AG09309 (cell line): Measurements from ENCODE around the gene IL1RAPL1.

ENCODE experiments used
- DNase-seq: peaks from one replicate; pipeline ENCODE4 v3.0.0-alpha.2; 2010; ENCODE audit warnings: low read depth
- H3K4me3 ChIP-seq: 2 replicates; pipeline ENCODE4 v1.5.1; 2011; ENCODE audit warnings: mild to moderate bottlenecking, low read depth, low read length, moderate library complexity; ENCODE audit not compliant: control insufficient read depth
- CTCF ChIP-seq: IDR thresholded peaks from 2 replicates; pipeline ENCODE4 v1.5.1; 2011; ENCODE audit warnings: mild to moderate bottlenecking, low read depth, low read length, inconsistent platforms; ENCODE audit not compliant: insufficient read depth, control insufficient read depth; ENCODE audit errors: missing control alignments

IL1RAPL1 gene

GRCh38 chrX:29237972-29238371 is 650.7 kb downstream of the IL1RAPL1 start:
- no peak for DNase-seq
- no peak overlapping the region for H3K4me3 ChIP-seq
- TF ChIP-seq CTCF, result no peak

GRCh38 chrX:29241809-29242208 is 654.6 kb downstream of the IL1RAPL1 start:
- no peak overlapping the region for H3K4me3 ChIP-seq
- DNase-seq, result no peak
- no peak for TF ChIP-seq CTCF

GRCh38 chrX:29242856-29243255 is 655.6 kb downstream of the IL1RAPL1 start:
- no peak for DNase-seq
- no peak for TF ChIP-seq CTCF
- no peak overlapping the region for H3K4me3 ChIP-seq

- TF ChIP-seq CTCF, result no peak
- H3K4me3 ChIP-seq, result no peak overlapping the region
- no peak for DNase-seq
Measured at GRCh38 chrX:29243942-29244341, 656.7 kb downstream of the IL1RAPL1 start.

- DNase-seq, result no peak
- H3K4me3 ChIP-seq, result no peak overlapping the region
Measured at GRCh38 chrX:29254515-29254914, 667.3 kb downstream of the IL1RAPL1 start.

DNA sequence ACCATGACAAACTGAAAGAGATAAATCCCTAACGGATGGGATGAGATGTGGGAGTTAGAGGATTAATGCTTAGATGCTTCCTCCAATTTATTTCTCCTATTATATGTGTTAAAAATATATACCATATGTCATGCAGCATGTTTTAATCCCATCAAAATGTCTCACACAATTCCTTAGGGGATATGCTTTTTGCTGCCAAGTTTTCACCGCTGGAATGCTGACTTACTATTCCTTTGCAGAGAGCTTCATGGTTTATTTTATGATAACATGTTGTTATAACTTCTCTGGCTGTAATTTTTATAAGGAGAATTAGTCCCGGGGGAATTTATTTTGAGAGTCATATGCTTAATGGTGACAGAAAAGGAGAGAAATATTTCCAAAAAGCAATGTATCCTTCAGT is 670.3 kb downstream of the IL1RAPL1 start:
- TF ChIP-seq CTCF, result no peak
- H3K4me3 ChIP-seq, result no peak overlapping the region
- no peak for DNase-seq

More at GRCh38 chrX:29254515-29254914, 667.3 kb downstream of the IL1RAPL1 start:
- TF ChIP-seq CTCF, result no peak

GRCh38 chrX:29269390-29269789 is 682.1 kb downstream of the IL1RAPL1 start:
- H3K4me3 ChIP-seq, result no peak overlapping the region
- DNase-seq, result no peak
- no peak for TF ChIP-seq CTCF
